HepG2 (cell line): ENCODE data around the gene ADGRF1. TPM values are rescaled to one million over a fixed set of nuclear protein-coding genes. Genes with fewer than 3 reads are reported as not detected.

Source experiments
- ATAC-seq: fragments of 200-7000 bp; cut with Tn5 transposase; 3 replicates; pipeline ENCODE4 v1.9.1; 2020; ENCODE audit warnings: mild to moderate bottlenecking, moderate library complexity
- BruUV-seq: library from RNA; stranded (reverse); fragments of 400-500 nt; replicated peaks from 2 replicates; lab custom pipeline; 2021; lab: Mats Ljungman, UMichigan
- CTCF ChIA-PET: fragments of 300-600 bp; formaldehyde crosslinking; extraction: SDS; loops from one replicate; lab custom pipeline; 2021; ENCODE audit warnings: low total read pairs, inconsistent platforms, low intra/inter-chr PET ratio; lab: Yijun Ruan, JAX
- POLR2A ChIA-PET: fragments of 350-600 bp; sonication (Branson Sonifier 250); formaldehyde crosslinking; loops from one replicate; lab custom pipeline; 2020; ENCODE audit warnings: antibody characterized with exemption, inconsistent platforms; lab: Yijun Ruan, JAX
- DNase-seq: peaks from one replicate; pipeline ENCODE4 v3.0.0-alpha.2; 2015; ENCODE audit warnings: low spot score
- FAIRE-seq: peaks from 3 replicates; lab custom pipeline; 2011; peaks lifted over from hg19 to GRCh38; lab: Jason Lieb, UNC
- H2AFZ ChIP-seq: one replicate; pipeline ENCODE4 v1.6.1; 2011; ENCODE audit warnings: low read length, inconsistent platforms
- H3K27ac ChIP-seq: fragments of 300-600 bp; 3 replicates; pipeline ENCODE4 v1.8.0; 2011; ENCODE audit warnings: mixed run types, mild to moderate bottlenecking, mixed read lengths, low read length, inconsistent platforms; ENCODE audit not compliant: insufficient read depth; ENCODE audit errors: extremely low read length
- H3K27me3 ChIP-seq, 2 experiments: fragments of 200-600 bp in 1 of 2; 2 replicates in 1 of 2; 3 replicates in 1 of 2; pipeline versions ENCODE4 v1.6.0 to v1.8.0; 2011; ENCODE audit warnings: low read length in 2 of 2, mild to moderate bottlenecking in 2 of 2, moderate library complexity in 2 of 2, inconsistent platforms in 1 of 2; ENCODE audit not compliant: insufficient read depth in 2 of 2, control insufficient read depth in 1 of 2
- H3K36me3 ChIP-seq, 2 experiments: fragments of 200-600 bp in 1 of 2; replicated peaks in 1 of 2; 2 replicates in 1 of 2; 3 replicates in 1 of 2; pipeline versions ENCODE4 v1.5.1 to v1.8.0; 2011; ENCODE audit warnings: low read length in 2 of 2, inconsistent platforms in 1 of 2; ENCODE audit not compliant: insufficient read depth in 2 of 2, control insufficient read depth in 1 of 2
- H3K4me1 ChIP-seq: 2 replicates; pipeline ENCODE4 v1.5.1; 2012; ENCODE audit warnings: low read length, inconsistent platforms; ENCODE audit not compliant: insufficient read depth
- H3K4me2 ChIP-seq: 2 replicates; pipeline ENCODE4 v1.6.0; 2011; ENCODE audit warnings: low read depth, low read length, inconsistent platforms
- H3K4me3 ChIP-seq, 3 experiments: fragments of 200-600 bp in 1 of 3; sonication (generic), shearing (Covaris generic) in 1 of 3; replicated peaks in 1 of 3; 2 replicates each; pipeline ENCODE4 v1.5.1; 2011 to 2016; ENCODE audit warnings: low read length in 3 of 3, inconsistent platforms in 2 of 3, low read depth in 2 of 3, mild to moderate bottlenecking in 2 of 3, control low read depth in 1 of 3, mixed read lengths in 1 of 3; ENCODE audit not compliant: insufficient read depth in 1 of 3
- H3K79me2 ChIP-seq: one replicate; pipeline ENCODE4 v1.6.1; 2011; ENCODE audit warnings: low read length, inconsistent platforms; ENCODE audit not compliant: insufficient read depth
- H3K9ac ChIP-seq: 2 replicates; pipeline ENCODE4 v1.6.0; 2011; ENCODE audit warnings: mild to moderate bottlenecking, low read depth, low read length, inconsistent platforms; ENCODE audit not compliant: insufficient read depth
- H3K9me3 ChIP-seq: 2 replicates; pipeline ENCODE4 v1.5.1; 2012; ENCODE audit warnings: mild to moderate bottlenecking, low read length
- H4K20me1 ChIP-seq: 2 replicates; pipeline ENCODE4 v1.6.0; 2011; ENCODE audit warnings: inconsistent platforms, mild to moderate bottlenecking, low read length, moderate library complexity; ENCODE audit not compliant: insufficient read depth
- ELF1 ChIP-seq: sonication (generic); formaldehyde crosslinking; IDR thresholded peaks from 2 replicates; pipeline ENCODE4 v1.4.0; 2020; ENCODE audit warnings: missing genetic modification reagents
- ELF3 ChIP-seq: IDR thresholded peaks from 2 replicates; pipeline ENCODE4 v1.6.1; 2016; ENCODE audit warnings: missing genetic modification reagents, missing compliant biosample characterization
- HOXA5 ChIP-seq: sonication (generic); formaldehyde crosslinking; IDR thresholded peaks from 2 replicates; pipeline ENCODE4 v1.4.0; 2020; ENCODE audit warnings: missing genetic modification reagents
- IKZF5 ChIP-seq: IDR thresholded peaks from 2 replicates; pipeline ENCODE4 v1.6.1; 2018; ENCODE audit warnings: missing genetic modification reagents, mild to moderate bottlenecking, missing compliant biosample characterization
- MIXL1 ChIP-seq: IDR thresholded peaks from 2 replicates; pipeline ENCODE4 v1.6.1; 2016
- NR2C2 ChIP-seq: sonication (generic); formaldehyde crosslinking; IDR thresholded peaks from 2 replicates; pipeline ENCODE4 v1.4.0; 2020; ENCODE audit warnings: missing genetic modification reagents, mild to moderate bottlenecking, moderate library complexity, borderline replicate concordance
- TBX2 ChIP-seq: sonication (generic); formaldehyde crosslinking; IDR thresholded peaks from 2 replicates; pipeline ENCODE4 v1.5.0; 2020; ENCODE audit warnings: missing genetic modification reagents, mild to moderate bottlenecking, borderline replicate concordance
- TFAP4 ChIP-seq: sonication (generic); IDR thresholded peaks from 2 replicates; pipeline ENCODE4 v1.6.1; 2016; ENCODE audit warnings: low read depth, borderline replicate concordance
- ZBTB37 ChIP-seq: sonication (generic); formaldehyde crosslinking; IDR thresholded peaks from 2 replicates; pipeline ENCODE4 v1.4.0; 2020; ENCODE audit warnings: mild to moderate bottlenecking, missing genetic modification reagents
- ZNF564 ChIP-seq: sonication (generic); formaldehyde crosslinking; IDR thresholded peaks from 2 replicates; pipeline ENCODE4 v1.8.1; 2023; ENCODE audit warnings: mild to moderate bottlenecking, missing genetic modification reagents
- ZNF614 ChIP-seq: IDR thresholded peaks from 2 replicates; pipeline ENCODE4 v1.6.1; 2018; ENCODE audit warnings: missing biosample characterization, missing genetic modification reagents, inconsistent platforms, borderline replicate concordance
- ZNF710 ChIP-seq: sonication (generic); formaldehyde crosslinking; IDR thresholded peaks from 2 replicates; pipeline ENCODE4 v1.5.0; 2020; ENCODE audit warnings: mild to moderate bottlenecking, missing genetic modification reagents, borderline replicate concordance
- ZSCAN9 ChIP-seq: IDR thresholded peaks from 2 replicates; pipeline ENCODE4 v1.6.1; 2016; ENCODE audit warnings: borderline replicate concordance
- WGBS: methylation state at CpG from one replicate; pipeline ENCODE4 v1.1.6; 2017; ENCODE audit warnings: low lambda C conversion rate; 5-methylcytosine and 5-hydroxymethylcytosine counted together
- in situ Hi-C: cut with HindIII; loops from 2 replicates; pipeline ENCODE4 v1.10.0; 2017; ENCODE audit warnings: low pct_unique_long_range_greater_than_20kb; ENCODE audit not compliant: extremely low pct_ligation_motif_present
- intact Hi-C: fragments of 100-400 bp; cut with micrococcal nuclease; formaldehyde crosslinking; loops from one replicate; pipeline ENCODE4 v1.10.0; 2022; ENCODE audit not compliant: unreplicated experiment
- polyA plus RNA-seq, 8 experiments: library from polyadenylated mRNA; depleted of rRNA in 3 of 8; stranded (reverse) in 7 of 8; unstranded in 1 of 8; fragments of >200 nt; fragmentation: Illumina TruSeq in 4 of 8; extraction: Trizol in 4 of 8; gene quantifications; 2 replicates each; pipeline versions ENCODE4 v1.2.1 to v1.2.3, GENCODE V29; 2011 to 2016; ENCODE audit warnings: low read depth in 4 of 8, missing spikeins in 1 of 8, mixed read lengths in 1 of 8; ENCODE audit not compliant: insufficient read depth in 1 of 8
- total RNA-seq, 5 experiments: library from RNA; depleted of rRNA; stranded (reverse); fragments of >200 nt; fragmentation: Illumina TruSeq; extraction: Trizol; gene quantifications; 2 replicates each; pipeline ENCODE4 v1.2.3, GENCODE V29; 2016; ENCODE audit warnings: low read depth in 1 of 5

The ADGRF1 gene
- total and polyA plus RNA-seq, 2 of the 13 experiments (the other 11 are each of a cell fraction or from before 2014, with no cell fraction given), result not detected

- 95% methylated on average over 2 of the region's 2 CpGs for WGBS
- no peak for DNase-seq
- Histone ChIP-seq H2AFZ (no peak overlapping the region), H3K79me2 (no peaks in the 10 kb centered on the region), H3K9me3 (no peaks in the 10 kb centered on the region), H3K4me2 (no peak overlapping the region), H3K27ac (no peak overlapping the region), H3K4me3 (no peak overlapping the region), H3K36me3 (no peaks in the 10 kb centered on the region), H3K9ac (no peak overlapping the region), H3K4me1 (peaks cover 73% of the 10 kb centered on the region), H3K27me3 (no peaks in the 10 kb centered on the region), H4K20me1 (no peaks in the 10 kb centered on the region)
- ChIA-PET CTCF (no interaction called here), POLR2A (interaction anchor here (1.4 to 2.0 kb wide), 6 partner anchors 8 to 225 kb away, joined by 3 to 14 read pairs (median 8); partner anchors contain the start of gene TNFRSF21)
- in situ Hi-C loops, result no loop called here
- no TSS peak for BruUV-seq
- intact Hi-C loops, result no loop called here
- no peak for FAIRE-seq
- TF ChIP-seq ZSCAN9 (no peak), NR2C2 (no peak)
- peak; percentile 43 for ATAC-seq
Observed at GRCh38 chr6:47084610-47085009, 42.5 kb upstream of the ADGRF1 start.

- Histone ChIP-seq H3K4me2 (peak overlapping the region; percentile 43), H2AFZ (no peak overlapping the region), H3K27ac (peak overlapping the region; percentile 39), H3K27me3 (no peaks in the 10 kb centered on the region), H4K20me1 (no peaks in the 10 kb centered on the region), H3K9me3 (no peaks in the 10 kb centered on the region), H3K4me3 (no peak overlapping the region), H3K4me1 (peaks cover 83% of the 10 kb centered on the region), H3K9ac (peak overlapping the region; percentile 18; the same call in 1 of the 2 replicates), H3K79me2 (no peaks in the 10 kb centered on the region), H3K36me3 (no peaks in the 10 kb centered on the region)
- intact Hi-C loops (no loop called here), in situ Hi-C loops (no loop called here)
- peak; percentile 86 for DNase-seq
- peak; percentile 92 for ATAC-seq
- CTCF ChIA-PET, result interaction anchor here (1.1 kb wide), 1 partner anchor 14 kb away, joined by 3 read pairs; no protein-coding TSS in a partner anchor
- peak; percentile 65 for FAIRE-seq
- BruUV-seq, result no TSS peak
- 3% methylated on average over 2 of the region's 3 CpGs for WGBS
- POLR2A ChIA-PET, result interaction anchor here (0.7 to 2.0 kb wide), 7 partner anchors 8 to 23 kb away, joined by 3 to 14 read pairs (median 7); no protein-coding TSS in a partner anchor
- peak; percentile 84 for TF ChIP-seq IKZF5 (CRISPR knock-in tag)
- peak; percentile 42; the same call in 1 of the 2 replicates for TF ChIP-seq ZNF564 (CRISPR knock-in tag)
- TF ChIP-seq ELF3 (CRISPR knock-in tag), result peak; percentile 86
- TF ChIP-seq ZNF710 (CRISPR knock-in tag), result peak; percentile 71; the same call in 1 of the 2 replicates
- peak; percentile 46; the same call in 1 of the 2 replicates for TF ChIP-seq HOXA5 (CRISPR knock-in tag)
- peak; percentile 64 for TF ChIP-seq ELF1 (CRISPR knock-in tag)
- TF ChIP-seq MIXL1, result 0 out of 2 replicates have a peak, but pooled peaks have one; percentile 32
- peak; percentile 98 for TF ChIP-seq TFAP4
- peak; percentile 74; the same call in 1 of the 2 replicates for TF ChIP-seq TBX2 (CRISPR knock-in tag)
- 0 out of 2 replicates have a peak, but pooled peaks have one; percentile 52 for TF ChIP-seq ZBTB37
- TF ChIP-seq ZNF614 (CRISPR knock-in tag), result peak; percentile 43; the same call in 1 of the 2 replicates
Observed at GRCh38 chr6:47083586-47084047, 41.5 kb upstream of the ADGRF1 start.
